HL-60 (cell line): Measurements from ENCODE around the gene SLC7A6.

Experiments
- DNase-seq, 2 experiments: peaks; one replicate each; pipeline ENCODE4 v3.0.0-alpha.2; 2010 to 2020; ENCODE audit warnings: low read depth in 1 of 2, low spot score in 1 of 2
- H3K27ac ChIP-seq: fragments of 250-450 bp; sonication (Bioruptor Pico); replicated peaks from 2 replicates; pipeline ENCODE4 v1.5.1; 2020; ENCODE audit warnings: mild to moderate bottlenecking, moderate library complexity
- H3K27me3 ChIP-seq: fragments of 250-450 bp; sonication (Bioruptor Pico); 2 replicates; pipeline ENCODE4 v1.5.1; 2021; ENCODE audit warnings: mild to moderate bottlenecking, moderate library complexity; ENCODE audit not compliant: insufficient read depth, poor library complexity, severe bottlenecking
- H3K4me3 ChIP-seq: replicated peaks from 2 replicates; pipeline ENCODE4 v1.5.1; 2011; ENCODE audit warnings: mild to moderate bottlenecking, control low read depth, low read length; ENCODE audit not compliant: insufficient read depth
- CTCF ChIP-seq: IDR thresholded peaks from one replicate; pipeline ENCODE4 v1.5.1; 2011; ENCODE audit warnings: low read length, control low read depth, inconsistent platforms; ENCODE audit not compliant: insufficient read depth
- GABPA ChIP-seq: IDR thresholded peaks from 2 replicates; pipeline ENCODE4 v1.6.1; 2012; ENCODE audit warnings: low read depth
- POLR2AphosphoS5 ChIP-seq: IDR thresholded peaks from 2 replicates; pipeline ENCODE4 v1.6.1; 2012; ENCODE audit warnings: low read depth
- SPI1 ChIP-seq: IDR thresholded peaks from 2 replicates; pipeline ENCODE4 v1.6.1; 2012; ENCODE audit warnings: low read depth, mild to moderate bottlenecking, borderline replicate concordance
- TF ChIP-seq, protein P1 (sequence below): IDR thresholded peaks from 2 replicates; pipeline ENCODE4 v1.6.1; 2012; ENCODE audit warnings: low read depth; ENCODE audit not compliant: insufficient replicate concordance

The SLC7A6 gene

DNA sequence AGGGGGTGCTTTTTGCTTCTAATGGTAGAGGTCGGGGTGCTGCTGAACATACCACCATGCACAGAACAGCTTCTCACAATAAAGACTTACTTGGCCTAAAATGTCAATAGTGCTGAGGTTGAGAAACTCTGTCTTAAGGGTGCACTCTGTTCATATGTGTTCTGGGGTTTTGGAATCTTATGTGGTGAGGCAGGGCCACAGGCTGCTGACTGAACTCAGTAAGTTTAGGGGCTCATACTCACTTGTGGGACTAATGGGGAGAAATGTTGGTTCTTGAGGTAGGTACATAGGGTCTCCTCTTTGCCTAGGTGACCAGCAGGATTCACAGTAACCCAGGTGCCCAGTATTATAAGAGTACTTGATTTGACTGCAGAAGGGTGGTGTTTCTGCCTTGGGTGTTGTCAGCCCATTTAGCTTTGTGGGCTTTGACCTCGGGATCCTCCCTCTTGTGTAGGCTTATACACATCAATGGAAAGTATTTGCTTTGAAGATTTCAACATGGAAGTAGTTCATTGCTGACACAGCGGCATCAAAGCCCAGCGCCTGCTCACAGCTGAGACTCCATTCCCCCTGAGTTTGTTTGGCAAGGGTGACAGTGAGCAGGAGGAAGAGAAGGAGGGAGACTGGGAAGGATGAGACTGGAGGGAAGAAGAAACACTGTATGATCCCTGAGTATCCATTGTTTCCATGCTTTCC, 17.2 kb downstream of the SLC7A6 start:
- no peak for DNase-seq
- TF ChIP-seq CTCF = no peak
- no peak for TF ChIP-seq POLR2AphosphoS5
- no peaks in the 10 kb centered on the region for H3K27me3 ChIP-seq
- no peak overlapping the region; the same call in 1 of the 2 replicates for H3K27ac ChIP-seq
- no peak overlapping the region for H3K4me3 ChIP-seq

DNA sequence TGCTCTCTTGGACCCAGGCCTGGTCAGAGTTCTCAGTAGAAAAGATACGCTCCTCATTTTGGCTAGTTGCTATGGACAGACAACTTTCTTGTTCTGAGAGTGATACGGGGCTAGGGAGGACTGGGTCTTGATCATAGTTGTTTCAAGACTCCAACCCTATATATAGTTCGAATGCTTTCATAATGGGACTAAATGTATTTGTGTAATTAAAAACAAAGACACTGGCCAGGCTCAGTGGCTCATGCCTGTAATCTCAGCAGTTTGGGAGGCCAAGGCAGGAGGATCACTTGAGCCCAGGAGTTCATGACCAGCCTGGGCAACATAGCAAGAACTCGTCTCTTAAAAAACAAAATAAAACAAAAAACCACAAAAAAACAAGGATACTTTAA, 17.7 kb downstream of the SLC7A6 start:
- Histone ChIP-seq H3K4me3 (no peak overlapping the region), H3K27ac (no peak overlapping the region; the same call in 1 of the 2 replicates), H3K27me3 (no peaks in the 10 kb centered on the region)
- DNase-seq = no peak
- TF ChIP-seq POLR2AphosphoS5 (no peak), CTCF (no peak), GABPA (no peak), SPI1 (no peak)
- TF ChIP-seq, protein P1, sequence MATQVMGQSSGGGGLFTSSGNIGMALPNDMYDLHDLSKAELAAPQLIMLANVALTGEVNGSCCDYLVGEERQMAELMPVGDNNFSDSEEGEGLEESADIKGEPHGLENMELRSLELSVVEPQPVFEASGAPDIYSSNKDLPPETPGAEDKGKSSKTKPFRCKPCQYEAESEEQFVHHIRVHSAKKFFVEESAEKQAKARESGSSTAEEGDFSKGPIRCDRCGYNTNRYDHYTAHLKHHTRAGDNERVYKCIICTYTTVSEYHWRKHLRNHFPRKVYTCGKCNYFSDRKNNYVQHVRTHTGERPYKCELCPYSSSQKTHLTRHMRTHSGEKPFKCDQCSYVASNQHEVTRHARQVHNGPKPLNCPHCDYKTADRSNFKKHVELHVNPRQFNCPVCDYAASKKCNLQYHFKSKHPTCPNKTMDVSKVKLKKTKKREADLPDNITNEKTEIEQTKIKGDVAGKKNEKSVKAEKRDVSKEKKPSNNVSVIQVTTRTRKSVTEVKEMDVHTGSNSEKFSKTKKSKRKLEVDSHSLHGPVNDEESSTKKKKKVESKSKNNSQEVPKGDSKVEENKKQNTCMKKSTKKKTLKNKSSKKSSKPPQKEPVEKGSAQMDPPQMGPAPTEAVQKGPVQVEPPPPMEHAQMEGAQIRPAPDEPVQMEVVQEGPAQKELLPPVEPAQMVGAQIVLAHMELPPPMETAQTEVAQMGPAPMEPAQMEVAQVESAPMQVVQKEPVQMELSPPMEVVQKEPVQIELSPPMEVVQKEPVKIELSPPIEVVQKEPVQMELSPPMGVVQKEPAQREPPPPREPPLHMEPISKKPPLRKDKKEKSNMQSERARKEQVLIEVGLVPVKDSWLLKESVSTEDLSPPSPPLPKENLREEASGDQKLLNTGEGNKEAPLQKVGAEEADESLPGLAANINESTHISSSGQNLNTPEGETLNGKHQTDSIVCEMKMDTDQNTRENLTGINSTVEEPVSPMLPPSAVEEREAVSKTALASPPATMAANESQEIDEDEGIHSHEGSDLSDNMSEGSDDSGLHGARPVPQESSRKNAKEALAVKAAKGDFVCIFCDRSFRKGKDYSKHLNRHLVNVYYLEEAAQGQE = no peak

GRCh38 chr16:68283346-68283745, 19.0 kb downstream of the SLC7A6 start:
- TF ChIP-seq GABPA (no peak), SPI1 (peak; percentile 66; the same call in 1 of the 2 replicates)
- no peaks in the 10 kb centered on the region for H3K27me3 ChIP-seq
- H3K27ac ChIP-seq = peak overlapping the region; percentile 88
- H3K4me3 ChIP-seq = no peak overlapping the region
- no peak for DNase-seq

- H3K27ac ChIP-seq = peak overlapping the region; percentile 88
- TF ChIP-seq POLR2AphosphoS5 = no peak
- no peak for TF ChIP-seq GABPA
- TF ChIP-seq SPI1 = no peak
- TF ChIP-seq CTCF = no peak
- TF ChIP-seq, protein P1 = no peak
- no peak overlapping the region for H3K4me3 ChIP-seq
- H3K27me3 ChIP-seq = no peaks in the 10 kb centered on the region
- DNase-seq = no peak
Measured at GRCh38 chr16:68283801-68284598, 19.7 kb downstream of the SLC7A6 start.
